ENCODE results near the gene GATAD1. TPM values are rescaled to one million over a fixed set of nuclear protein-coding genes. Genes with fewer than 3 reads are reported as not detected.

GATAD1 gene
- total and polyA plus RNA-seq, 3 experiments from 2014 or later: 11.4 to 18.9 (median 18.3) TPM

DNA sequence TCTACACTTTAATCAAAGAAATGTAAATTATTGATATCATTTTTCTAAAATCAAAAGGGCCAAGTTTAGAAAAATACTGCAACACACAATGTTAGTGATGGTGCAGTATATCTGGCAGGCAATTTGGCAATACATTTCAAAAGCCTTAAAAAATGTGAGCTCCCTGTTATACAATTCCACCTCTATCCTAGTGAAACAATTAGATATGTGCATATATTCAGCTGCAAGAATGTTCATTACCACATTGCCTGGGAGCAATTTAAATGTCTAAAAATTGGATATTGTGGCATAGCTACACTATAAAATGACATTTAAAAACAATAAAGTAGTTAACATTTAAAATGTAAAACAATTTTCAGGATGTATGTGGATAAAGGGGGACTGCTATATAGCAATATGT, 40.5 kb downstream of the GATAD1 start:
- POLR2A ChIA-PET: no interaction called here

DNA sequence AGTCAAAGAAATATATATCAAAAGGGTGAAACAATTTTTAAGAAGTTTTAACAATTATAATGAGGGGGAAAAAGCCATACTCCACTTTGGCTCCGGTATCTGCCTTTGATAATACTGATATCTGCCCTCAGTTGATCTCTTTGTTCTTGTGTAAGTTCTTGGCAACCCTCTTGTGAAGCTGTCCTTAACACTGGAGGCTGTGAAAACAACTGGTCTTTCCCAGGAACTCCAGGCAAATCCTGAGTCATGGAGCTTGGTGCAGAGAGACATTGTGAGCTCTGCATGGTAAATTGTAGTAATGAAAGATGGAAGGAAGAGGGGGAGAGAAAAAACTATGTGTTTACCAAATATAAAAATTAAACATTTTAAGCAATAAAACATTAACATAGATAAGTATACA, 42.4 kb downstream of the GATAD1 start:
- no peak overlapping the region for H3K27ac ChIP-seq (ENCODE audit: low read depth, low read length)
- POLR2A ChIA-PET: no interaction called here
- Mint-ChIP-seq H3K4me1 (no peaks in the 10 kb centered on the region), H3K36me3 (peaks cover 3 to 68% (median 21%) of the 10 kb centered on the region in 3 donors), H3K27me3 (no peaks in the 10 kb centered on the region), H3K27ac (peak overlapping the region in 1 of 8 donors; percentile 33), H3K4me3 (no peak overlapping the region), H3K9me3 (no peaks in the 10 kb centered on the region)
- peaks cover 13% of the 10 kb centered on the region for H3K36me3 ChIP-seq (ENCODE audit: insufficient read depth, low read length)
- CTCF ChIA-PET: interaction anchor here (1.3 kb wide), 1 partner anchor 42 kb away, joined by 4 read pairs; the partner anchor contains the start of gene GATAD1
- H3K9me3 ChIP-seq (ENCODE audit: low read length): no peaks in the 10 kb centered on the region
- no peak overlapping the region for H3K4me3 ChIP-seq (ENCODE audit: low read length)
- H3K27me3 ChIP-seq (ENCODE audit: insufficient read depth, low read length, poor library complexity, severe bottlenecking): no peaks in the 10 kb centered on the region
- H3K4me1 ChIP-seq (ENCODE audit: insufficient read depth, low read length): no peaks in the 10 kb centered on the region
- no peak for DNase-seq

More for the DNA sequence above, 40.5 kb downstream of the GATAD1 start:
- Histone ChIP-seq H3K27ac (ENCODE audit: low read depth, low read length) (no peak overlapping the region), H3K9me3 (ENCODE audit: low read length) (no peaks in the 10 kb centered on the region), H3K4me1 (ENCODE audit: insufficient read depth, low read length) (no peaks in the 10 kb centered on the region), H3K27me3 (ENCODE audit: insufficient read depth, low read length, poor library complexity, severe bottlenecking) (no peaks in the 10 kb centered on the region), H3K36me3 (ENCODE audit: insufficient read depth, low read length) (peaks cover 6% of the 10 kb centered on the region), H3K4me3 (ENCODE audit: low read length) (no peak overlapping the region)
- Mint-ChIP-seq H3K9me3 (no peaks in the 10 kb centered on the region), H3K36me3 (peaks cover 3 to 54% (median 18%) of the 10 kb centered on the region in 3 donors), H3K27me3 (no peaks in the 10 kb centered on the region), H3K4me1 (no peaks in the 10 kb centered on the region), H3K4me3 (no peak overlapping the region), H3K27ac (no peak overlapping the region)
- CTCF ChIA-PET: no interaction called here
- DNase-seq: no peak

DNA sequence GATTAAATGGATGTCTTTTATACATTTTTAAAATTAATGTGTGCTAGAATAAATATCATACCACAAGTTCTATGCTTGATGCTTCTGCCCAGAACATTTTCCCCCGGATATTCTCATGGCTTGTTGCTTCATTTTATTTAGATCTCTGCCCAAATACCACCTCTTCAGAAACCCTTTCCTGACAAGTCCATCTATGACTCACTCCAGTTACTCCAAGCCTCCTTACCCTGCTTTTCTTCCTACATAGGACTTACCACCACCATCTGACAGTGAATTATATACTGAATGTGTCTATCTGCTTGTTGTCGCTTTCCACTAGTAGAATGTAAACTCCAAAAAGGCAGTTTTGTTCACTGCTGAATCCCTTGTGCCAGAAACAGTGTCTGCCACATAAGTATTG, 49.6 kb downstream of the GATAD1 start:
- Mint-ChIP-seq H3K4me1 (no peaks in the 10 kb centered on the region), H3K4me3 (no peak overlapping the region), H3K36me3 (peaks cover 3 to 73% (median 35%) of the 10 kb centered on the region in 3 donors), H3K27ac (no peak overlapping the region), H3K27me3 (no peaks in the 10 kb centered on the region), H3K9me3 (no peaks in the 10 kb centered on the region)
- POLR2A ChIA-PET: no interaction called here
- Histone ChIP-seq H3K27ac (ENCODE audit: low read depth, low read length) (no peak overlapping the region), H3K36me3 (ENCODE audit: insufficient read depth, low read length) (peaks cover 24% of the 10 kb centered on the region), H3K27me3 (ENCODE audit: insufficient read depth, low read length, poor library complexity, severe bottlenecking) (no peaks in the 10 kb centered on the region), H3K4me3 (ENCODE audit: low read length) (no peak overlapping the region), H3K4me1 (ENCODE audit: insufficient read depth, low read length) (no peaks in the 10 kb centered on the region), H3K9me3 (ENCODE audit: low read length) (no peaks in the 10 kb centered on the region)
- DNase-seq: no peak
- CTCF ChIA-PET: no interaction called here

DNA sequence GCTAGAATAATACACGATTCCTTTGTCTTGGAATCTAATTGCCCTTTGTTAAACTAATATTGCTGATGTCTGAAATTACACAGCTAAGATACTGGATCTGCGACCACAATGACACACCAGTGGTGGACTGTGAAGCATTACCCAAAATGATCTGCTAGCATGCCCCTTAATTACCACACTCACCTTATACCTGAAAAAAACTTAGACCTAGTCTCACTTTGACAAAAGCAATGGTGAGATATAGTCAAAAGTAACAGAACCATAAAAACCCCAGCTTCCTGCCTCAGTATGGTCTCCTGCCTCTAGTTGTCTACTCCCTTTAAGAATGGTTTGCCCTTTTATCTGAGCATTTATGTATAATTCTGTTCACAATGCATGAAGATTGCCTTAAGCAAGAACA, 51.3 kb downstream of the GATAD1 start:
- no peaks in the 10 kb centered on the region for H3K27me3 ChIP-seq (ENCODE audit: insufficient read depth, low read length, poor library complexity, severe bottlenecking)
- H3K4me3 ChIP-seq (ENCODE audit: low read length): no peak overlapping the region
- CTCF ChIA-PET: no interaction called here
- DNase-seq: no peak
- H3K27ac ChIP-seq (ENCODE audit: low read depth, low read length): no peak overlapping the region
- H3K36me3 Mint-ChIP-seq: peaks cover 0 to 71% (median 36%) of the 10 kb centered on the region in 3 donors
- POLR2A ChIA-PET: no interaction called here
- no peaks in the 10 kb centered on the region for H3K9me3 ChIP-seq (ENCODE audit: low read length)
- no peaks in the 10 kb centered on the region for H3K4me1 ChIP-seq (ENCODE audit: insufficient read depth, low read length)
- no peak overlapping the region for H3K4me3 Mint-ChIP-seq
- no peaks in the 10 kb centered on the region for H3K27me3 Mint-ChIP-seq
- no peak overlapping the region for H3K27ac Mint-ChIP-seq
- H3K9me3 Mint-ChIP-seq: no peaks in the 10 kb centered on the region
- H3K4me1 Mint-ChIP-seq: no peaks in the 10 kb centered on the region
- H3K36me3 ChIP-seq (ENCODE audit: insufficient read depth, low read length): peaks cover 24% of the 10 kb centered on the region

DNA sequence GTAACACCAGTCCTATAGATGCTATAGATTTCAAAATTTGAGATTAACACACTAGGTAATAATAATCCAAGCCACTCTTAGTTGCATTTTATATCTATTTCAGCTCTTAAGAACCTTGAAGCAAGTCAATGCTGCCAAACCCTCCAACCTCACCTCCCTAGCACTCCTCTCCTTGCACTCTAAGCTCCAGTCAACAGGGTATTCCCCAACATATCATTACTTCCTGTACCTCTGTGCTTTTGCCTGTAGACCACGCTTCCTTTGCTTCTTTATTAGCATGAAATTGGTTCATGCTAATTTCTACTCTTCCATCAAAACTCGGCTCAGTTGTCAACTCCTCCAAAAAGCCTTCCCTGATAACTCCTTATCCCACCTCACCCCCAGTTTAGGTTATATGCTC, 56.5 kb downstream of the GATAD1 start:
- no peaks in the 10 kb centered on the region for H3K9me3 Mint-ChIP-seq
- peaks cover 0 to 4% (median 0%) of the 10 kb centered on the region in 3 donors for H3K4me1 Mint-ChIP-seq
- Histone ChIP-seq H3K27me3 (ENCODE audit: insufficient read depth, low read length, poor library complexity, severe bottlenecking) (no peaks in the 10 kb centered on the region), H3K9me3 (ENCODE audit: low read length) (no peaks in the 10 kb centered on the region), H3K27ac (ENCODE audit: low read depth, low read length) (no peak overlapping the region), H3K36me3 (ENCODE audit: insufficient read depth, low read length) (peaks cover 15% of the 10 kb centered on the region), H3K4me3 (ENCODE audit: low read length) (no peak overlapping the region), H3K4me1 (ENCODE audit: insufficient read depth, low read length) (no peaks in the 10 kb centered on the region)
- ChIA-PET CTCF (no interaction called here), POLR2A (no interaction called here)
- peak overlapping the region in 1 of 8 donors; percentile 19 for H3K27ac Mint-ChIP-seq
- no peak for DNase-seq
- no peaks in the 10 kb centered on the region for H3K27me3 Mint-ChIP-seq
- H3K4me3 Mint-ChIP-seq: no peak overlapping the region
- H3K36me3 Mint-ChIP-seq: peaks cover 0 to 72% (median 40%) of the 10 kb centered on the region in 3 donors

DNA sequence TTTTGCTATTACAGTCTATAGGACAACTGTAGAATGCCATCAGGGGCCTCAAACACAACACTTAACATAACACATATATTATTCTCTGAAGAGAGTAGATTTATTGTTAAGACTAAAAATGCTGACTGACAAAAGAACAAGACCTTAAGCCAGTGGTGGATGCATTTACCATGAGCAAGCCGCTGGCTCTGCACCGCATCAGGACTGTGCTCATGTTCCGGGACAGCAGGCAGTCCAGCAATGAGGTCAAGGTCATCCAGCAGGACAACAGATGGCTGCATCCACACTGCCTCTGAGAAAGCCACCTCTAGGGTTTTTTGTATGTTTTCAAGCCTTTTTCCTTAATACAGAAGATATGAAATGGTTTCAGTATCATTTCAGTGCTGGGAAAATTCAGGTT, 57.3 kb downstream of the GATAD1 start:
- ChIA-PET CTCF (no interaction called here), POLR2A (no interaction called here)
- peaks cover 8% of the 10 kb centered on the region for H3K36me3 ChIP-seq (ENCODE audit: insufficient read depth, low read length)
- Mint-ChIP-seq H3K4me3 (no peak overlapping the region), H3K36me3 (peaks cover 0 to 71% (median 38%) of the 10 kb centered on the region in 3 donors), H3K27me3 (no peaks in the 10 kb centered on the region), H3K4me1 (peaks cover 0 to 4% (median 0%) of the 10 kb centered on the region in 3 donors), H3K27ac (no peak overlapping the region), H3K9me3 (no peaks in the 10 kb centered on the region)
- no peak overlapping the region for H3K27ac ChIP-seq (ENCODE audit: low read depth, low read length)
- H3K27me3 ChIP-seq (ENCODE audit: insufficient read depth, low read length, poor library complexity, severe bottlenecking): no peaks in the 10 kb centered on the region
- H3K9me3 ChIP-seq (ENCODE audit: low read length): no peaks in the 10 kb centered on the region
- no peak for DNase-seq
- H3K4me3 ChIP-seq (ENCODE audit: low read length): no peak overlapping the region
- no peaks in the 10 kb centered on the region for H3K4me1 ChIP-seq (ENCODE audit: insufficient read depth, low read length)

DNA sequence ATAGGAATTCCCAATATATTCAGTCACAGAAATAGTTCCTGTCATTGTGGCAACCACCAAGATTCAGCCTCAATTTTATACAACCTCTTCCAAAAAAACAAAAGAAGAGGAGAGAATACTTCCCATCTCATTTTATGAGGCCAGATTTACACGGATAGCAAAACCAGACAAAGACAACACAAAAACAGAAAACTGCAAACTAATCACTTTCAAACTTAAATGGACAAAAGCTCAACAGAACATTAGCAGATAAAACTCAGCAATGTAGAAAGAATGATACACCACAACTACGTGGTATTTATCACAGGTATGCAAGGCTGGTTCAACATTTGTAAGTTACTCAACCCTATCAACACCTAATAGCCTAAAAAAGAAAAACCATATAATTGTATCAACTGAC, 59.1 kb downstream of the GATAD1 start:
- Mint-ChIP-seq H3K27me3 (no peaks in the 10 kb centered on the region), H3K4me3 (no peak overlapping the region), H3K9me3 (no peaks in the 10 kb centered on the region), H3K27ac (no peak overlapping the region), H3K4me1 (peaks cover 0 to 4% (median 0%) of the 10 kb centered on the region in 3 donors), H3K36me3 (peaks cover 0 to 60% (median 26%) of the 10 kb centered on the region in 3 donors)
- Histone ChIP-seq H3K9me3 (ENCODE audit: low read length) (no peaks in the 10 kb centered on the region), H3K36me3 (ENCODE audit: insufficient read depth, low read length) (no peaks in the 10 kb centered on the region), H3K27me3 (ENCODE audit: insufficient read depth, low read length, poor library complexity, severe bottlenecking) (no peaks in the 10 kb centered on the region), H3K27ac (ENCODE audit: low read depth, low read length) (no peak overlapping the region), H3K4me1 (ENCODE audit: insufficient read depth, low read length) (no peaks in the 10 kb centered on the region), H3K4me3 (ENCODE audit: low read length) (no peak overlapping the region)
- CTCF ChIA-PET: no interaction called here
- POLR2A ChIA-PET: no interaction called here
- DNase-seq: no peak

DNA sequence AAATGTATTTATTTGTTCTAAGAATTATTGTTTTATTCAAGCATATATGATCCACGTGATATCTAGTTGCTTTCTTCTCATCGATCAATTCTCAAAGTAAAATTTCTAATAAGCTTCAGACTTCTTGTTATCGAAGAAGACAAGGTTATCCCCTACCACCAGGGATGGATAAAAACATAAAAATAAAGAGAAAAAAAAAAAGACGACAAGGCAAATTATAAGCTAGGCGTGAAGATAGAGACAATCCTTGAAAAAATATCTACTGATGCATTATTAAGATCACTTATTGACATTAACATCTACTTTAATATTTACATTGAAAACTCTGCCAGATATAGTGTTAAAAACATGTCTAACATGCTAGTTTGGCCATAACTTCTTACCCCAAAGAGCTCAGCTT, 61.7 kb downstream of the GATAD1 start:
- Histone ChIP-seq H3K9me3 (ENCODE audit: low read length) (no peaks in the 10 kb centered on the region), H3K4me3 (ENCODE audit: low read length) (no peak overlapping the region), H3K27ac (ENCODE audit: low read depth, low read length) (no peak overlapping the region), H3K27me3 (ENCODE audit: insufficient read depth, low read length, poor library complexity, severe bottlenecking) (no peaks in the 10 kb centered on the region), H3K36me3 (ENCODE audit: insufficient read depth, low read length) (no peaks in the 10 kb centered on the region), H3K4me1 (ENCODE audit: insufficient read depth, low read length) (no peaks in the 10 kb centered on the region)
- H3K36me3 Mint-ChIP-seq: peaks cover 7 to 55% (median 24%) of the 10 kb centered on the region in 3 donors
- no peaks in the 10 kb centered on the region for H3K9me3 Mint-ChIP-seq
- no peak for DNase-seq
- ChIA-PET CTCF (no interaction called here), POLR2A (no interaction called here)
- H3K4me3 Mint-ChIP-seq: no peak overlapping the region
- H3K27ac Mint-ChIP-seq: no peak overlapping the region
- peaks cover 0 to under 1% (median 0%) of the 10 kb centered on the region in 3 donors for H3K4me1 Mint-ChIP-seq
- H3K27me3 Mint-ChIP-seq: no peaks in the 10 kb centered on the region

All from CD8-positive, alpha-beta memory T cell (primary cell).